Astrocyte of the spinal cord (primary cell): ENCODE results near the gene IQGAP2.

Source experiments
- DNase-seq: peaks from one replicate; pipeline ENCODE4 v3.0.0; 2011; ENCODE audit warnings: low read depth, low spot score
- H3K4me3 ChIP-seq: 2 replicates; pipeline ENCODE4 v1.5.1; 2011; ENCODE audit warnings: low read depth, mild to moderate bottlenecking, low read length, moderate library complexity
- CTCF ChIP-seq: IDR thresholded peaks from 2 replicates; pipeline ENCODE4 v1.5.1; 2012; ENCODE audit warnings: low read depth, mild to moderate bottlenecking, low read length, inconsistent platforms
- in situ Hi-C: cut with HindIII; loops from 2 replicates; pipeline ENCODE4 v1.10.0; 2017; ENCODE audit warnings: low sequenced_read_pairs

The IQGAP2 gene

GRCh38 chr5:76529464-76530344 lies 126.6 kb downstream of the IQGAP2 start:
- no peak overlapping the region for H3K4me3 ChIP-seq
- no peak for DNase-seq
- in situ Hi-C loops = no loop called here
- TF ChIP-seq CTCF = no peak

GRCh38 chr5:76532052-76532451 lies 129.0 kb downstream of the IQGAP2 start:
- no peak overlapping the region for H3K4me3 ChIP-seq
- no peak for DNase-seq
- in situ Hi-C loops = no loop called here
- no peak for TF ChIP-seq CTCF

GRCh38 chr5:76532973-76533372 lies 129.9 kb downstream of the IQGAP2 start:
- H3K4me3 ChIP-seq = no peak overlapping the region
- in situ Hi-C loops = no loop called here
- no peak for DNase-seq
- TF ChIP-seq CTCF = no peak

GRCh38 chr5:76535577-76535976 lies 132.5 kb downstream of the IQGAP2 start:
- in situ Hi-C loops = no loop called here
- H3K4me3 ChIP-seq = no peak overlapping the region
- TF ChIP-seq CTCF = no peak
- no peak for DNase-seq

- no peak for DNase-seq
- H3K4me3 ChIP-seq = no peak overlapping the region
- no peak for TF ChIP-seq CTCF
- in situ Hi-C loops = no loop called here
These were observed 134.0 kb downstream of the IQGAP2 start for GRCh38 chr5:76537073-76537543.

GRCh38 chr5:76542241-76542640 lies 139.2 kb downstream of the IQGAP2 start:
- in situ Hi-C loops = no loop called here
- TF ChIP-seq CTCF = no peak
- no peak overlapping the region for H3K4me3 ChIP-seq
- no peak for DNase-seq
